ENCODE data around the gene IL17REL.
"Not testable (repeated sequence)": the region's sequence is repeated elsewhere in the genome, so short reads cannot be mapped to it uniquely, and the experiment has no call there.

Gene IL17REL

DNA sequence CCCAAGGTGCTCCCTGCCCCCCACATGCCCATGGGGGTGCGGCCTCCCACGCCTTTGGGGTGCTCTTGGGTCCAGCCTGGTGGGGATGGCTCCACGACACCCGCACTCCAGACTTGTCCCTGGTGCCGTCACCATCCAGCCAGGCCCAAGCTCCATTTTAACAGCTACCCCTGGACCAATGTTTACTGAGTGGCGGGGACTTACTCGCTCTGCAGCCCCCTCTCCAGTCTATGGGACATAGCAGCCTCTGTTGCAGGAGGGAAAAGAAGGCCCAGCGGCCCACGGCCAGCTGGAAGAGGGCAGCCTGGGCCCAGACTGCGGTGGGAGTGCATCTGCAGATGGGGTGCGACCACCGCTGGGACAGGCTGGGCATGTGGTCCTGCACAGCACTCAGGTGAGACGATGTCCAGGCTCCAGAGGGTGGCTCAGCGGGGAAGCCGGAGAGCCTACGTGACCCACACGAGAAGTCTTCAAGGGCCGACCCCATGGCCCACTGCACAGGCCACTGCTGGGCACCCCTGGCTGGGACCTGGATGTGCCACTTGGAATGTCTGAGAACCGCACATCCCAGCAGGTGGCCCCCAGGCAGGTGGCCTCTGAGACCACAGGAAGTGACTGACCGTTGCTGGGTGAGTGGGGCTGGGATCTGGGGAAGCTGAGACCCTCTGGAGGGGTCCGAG, 18.1 kb downstream of the IL17REL start:
- ChIA-PET POLR2A (no interaction called here), CTCF (interaction anchor here (0.7 to 4.0 kb wide), 11 partner anchors 8 to 227 kb away, joined by 3 to 31 read pairs (median 7); no protein-coding TSS in a partner anchor)
- TF ChIP-seq, protein P1, sequence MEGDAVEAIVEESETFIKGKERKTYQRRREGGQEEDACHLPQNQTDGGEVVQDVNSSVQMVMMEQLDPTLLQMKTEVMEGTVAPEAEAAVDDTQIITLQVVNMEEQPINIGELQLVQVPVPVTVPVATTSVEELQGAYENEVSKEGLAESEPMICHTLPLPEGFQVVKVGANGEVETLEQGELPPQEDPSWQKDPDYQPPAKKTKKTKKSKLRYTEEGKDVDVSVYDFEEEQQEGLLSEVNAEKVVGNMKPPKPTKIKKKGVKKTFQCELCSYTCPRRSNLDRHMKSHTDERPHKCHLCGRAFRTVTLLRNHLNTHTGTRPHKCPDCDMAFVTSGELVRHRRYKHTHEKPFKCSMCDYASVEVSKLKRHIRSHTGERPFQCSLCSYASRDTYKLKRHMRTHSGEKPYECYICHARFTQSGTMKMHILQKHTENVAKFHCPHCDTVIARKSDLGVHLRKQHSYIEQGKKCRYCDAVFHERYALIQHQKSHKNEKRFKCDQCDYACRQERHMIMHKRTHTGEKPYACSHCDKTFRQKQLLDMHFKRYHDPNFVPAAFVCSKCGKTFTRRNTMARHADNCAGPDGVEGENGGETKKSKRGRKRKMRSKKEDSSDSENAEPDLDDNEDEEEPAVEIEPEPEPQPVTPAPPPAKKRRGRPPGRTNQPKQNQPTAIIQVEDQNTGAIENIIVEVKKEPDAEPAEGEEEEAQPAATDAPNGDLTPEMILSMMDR (IDR thresholded peaks at IDR 0.05; ENCODE audit: control extremely low read depth, extremely low read depth, low read depth, missing control alignments) = no peak
- no peak for DNase-seq (ENCODE audit: extremely low spot score)

DNA sequence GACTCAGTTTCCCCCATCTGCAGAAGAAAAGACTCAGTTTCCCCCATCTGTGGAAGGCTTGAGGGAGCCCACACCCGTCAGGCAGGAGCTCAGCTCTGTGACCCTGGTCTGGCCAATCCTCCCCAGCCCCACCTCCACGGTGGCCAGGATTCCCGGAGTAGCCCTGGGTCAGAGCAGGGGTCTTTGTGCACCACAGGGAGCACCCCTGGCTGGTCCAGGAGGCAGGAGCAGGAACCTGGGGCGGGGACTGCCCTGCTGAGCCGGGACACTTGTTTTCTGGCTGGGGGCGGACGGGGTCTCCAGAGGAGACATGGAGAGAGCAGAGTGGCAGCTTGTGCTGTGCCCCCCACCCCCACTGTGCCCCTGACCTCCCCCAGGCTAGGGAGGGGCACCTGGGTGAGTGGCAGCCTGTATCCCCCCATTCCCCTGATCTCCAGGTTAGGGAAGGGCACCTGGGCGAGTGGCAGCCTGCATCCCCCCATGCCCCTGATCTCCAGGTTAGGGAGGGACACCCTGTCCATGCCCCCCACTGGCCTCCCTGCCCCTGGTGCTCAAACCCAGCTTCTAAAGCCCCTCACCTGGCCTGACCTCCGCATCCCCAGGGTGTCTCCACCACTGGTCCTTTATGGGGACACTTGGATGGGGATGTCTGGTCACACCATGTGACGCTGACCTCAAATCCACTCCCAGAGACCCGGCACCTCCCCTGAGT, 18.8 kb downstream of the IL17REL start:
- DNase-seq (ENCODE audit: extremely low spot score) = no peak
- POLR2A ChIA-PET = no interaction called here
- CTCF ChIA-PET = interaction anchor here (0.8 to 4.0 kb wide), 14 partner anchors 8 to 226 kb away, joined by 3 to 31 read pairs (median 6); partner anchors contain the start of gene IL17REL

DNA sequence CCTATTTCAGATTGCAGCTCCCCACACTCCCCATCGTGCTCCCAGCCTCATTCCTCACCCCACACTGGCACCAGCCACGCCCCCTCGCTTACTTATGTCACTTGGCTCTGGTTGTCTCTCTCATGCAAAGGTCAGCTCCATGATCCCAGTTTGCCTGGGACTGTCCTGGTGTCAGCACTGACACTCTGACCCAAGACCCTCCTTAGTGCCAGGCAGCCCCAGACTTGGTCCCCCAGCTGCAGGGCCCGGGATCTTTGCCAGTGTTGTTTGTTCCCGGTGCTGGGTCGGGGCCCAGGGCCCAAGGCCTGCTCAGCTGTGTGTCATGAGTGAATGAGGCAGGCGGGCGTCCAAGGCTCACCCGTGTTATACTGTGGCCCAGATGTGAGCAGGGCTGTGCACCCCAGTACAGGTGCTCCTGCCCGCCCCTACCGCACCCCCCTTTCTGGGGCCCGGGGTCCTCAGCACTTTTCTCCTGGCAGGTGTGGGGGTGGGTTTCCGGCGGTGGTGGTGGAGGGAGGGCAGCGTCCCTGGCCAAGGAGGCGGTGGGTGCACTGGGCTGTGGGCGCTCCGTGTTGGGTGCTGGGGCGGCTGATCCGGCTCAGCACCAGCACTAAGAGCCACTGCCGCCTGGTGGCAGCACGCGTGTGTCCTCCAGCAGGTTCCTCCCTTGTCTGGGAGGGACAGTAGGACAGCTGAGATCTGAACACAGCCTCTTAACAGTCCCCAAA, 19.5 kb downstream of the IL17REL start:
- peak; percentile 88 for DNase-seq (ENCODE audit: extremely low spot score)
- ChIA-PET POLR2A (no interaction called here), CTCF (interaction anchor here (0.6 to 4.0 kb wide), 17 partner anchors 9 to 226 kb away, joined by 3 to 31 read pairs (median 5); partner anchors contain the start of gene IL17REL)
- TF ChIP-seq, protein P1 (IDR thresholded peaks at IDR 0.05; ENCODE audit: control extremely low read depth, extremely low read depth, low read depth, missing control alignments) = peak; percentile 93

More for the DNA sequence above, 18.8 kb downstream of the IL17REL start:
- TF ChIP-seq, protein P1 (IDR thresholded peaks at IDR 0.05; ENCODE audit: control extremely low read depth, extremely low read depth, low read depth, missing control alignments) = no peak

DNA sequence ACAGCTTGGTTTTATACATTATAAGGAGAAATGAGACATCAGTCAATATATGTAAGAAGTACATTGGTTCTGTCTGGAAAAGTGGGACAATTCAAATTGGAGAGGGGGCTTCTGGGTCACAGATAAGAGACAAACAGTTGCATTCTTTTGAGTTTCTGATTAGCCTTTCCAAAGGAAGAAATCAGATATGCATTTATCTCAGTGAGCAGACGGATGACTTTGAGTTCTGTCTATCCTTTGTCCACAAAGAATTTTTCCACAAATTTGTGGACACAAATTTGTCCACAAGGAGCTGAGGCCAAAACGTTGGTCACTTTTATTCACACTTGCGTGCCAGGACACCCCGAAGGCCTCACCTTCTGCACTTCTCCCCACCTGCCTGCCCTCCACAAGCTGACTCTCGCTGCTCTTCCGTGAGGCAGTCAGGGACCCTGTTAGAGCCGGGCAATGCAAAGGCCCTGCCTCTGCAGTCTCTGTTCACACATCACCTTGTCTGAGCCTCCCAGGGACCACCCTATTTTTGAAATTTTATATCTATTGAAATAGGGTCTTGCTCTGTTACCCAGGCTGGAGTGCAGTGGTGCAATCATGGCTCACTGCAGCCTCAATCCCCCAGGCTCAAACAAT, 20.5 kb downstream of the IL17REL start:
- TF ChIP-seq, protein P1 (IDR thresholded peaks at IDR 0.05; ENCODE audit: control extremely low read depth, extremely low read depth, low read depth, missing control alignments) = no peak
- DNase-seq (ENCODE audit: extremely low spot score) = no peak
- ChIA-PET POLR2A (no interaction called here), CTCF (interaction anchor here (1.0 to 4.0 kb wide), 7 partner anchors 8 to 61 kb away, joined by 3 to 31 read pairs (median 9); partner anchors contain the start of gene IL17REL)

DNA sequence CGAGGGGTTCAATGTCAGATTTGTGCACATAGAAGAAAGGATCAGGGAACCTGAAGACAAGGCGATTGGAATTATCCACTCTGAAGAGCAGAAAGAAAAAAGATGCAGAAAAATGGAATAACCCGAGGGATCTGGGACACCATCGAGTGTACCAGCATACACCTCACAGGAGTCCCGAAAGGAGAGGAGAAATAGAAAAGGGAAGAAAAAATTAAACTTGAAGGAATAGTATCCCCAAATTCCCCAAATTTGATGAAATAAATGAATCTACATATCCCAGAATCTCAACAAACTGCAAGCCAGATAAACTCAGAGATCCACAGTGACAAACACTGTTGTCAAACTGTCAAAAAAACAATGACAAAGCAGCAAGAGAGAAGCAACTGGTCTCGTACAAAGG, 21.4 kb downstream of the IL17REL start:
- TF ChIP-seq, protein P1 (IDR thresholded peaks at IDR 0.05; ENCODE audit: control extremely low read depth, extremely low read depth, low read depth, missing control alignments) = no peak
- DNase-seq (ENCODE audit: extremely low spot score) = no peak
- ChIA-PET POLR2A (no interaction called here), CTCF (interaction anchor here (0.8 kb wide), 1 partner anchor 40 kb away, joined by 3 read pairs; no protein-coding TSS in a partner anchor)

DNA sequence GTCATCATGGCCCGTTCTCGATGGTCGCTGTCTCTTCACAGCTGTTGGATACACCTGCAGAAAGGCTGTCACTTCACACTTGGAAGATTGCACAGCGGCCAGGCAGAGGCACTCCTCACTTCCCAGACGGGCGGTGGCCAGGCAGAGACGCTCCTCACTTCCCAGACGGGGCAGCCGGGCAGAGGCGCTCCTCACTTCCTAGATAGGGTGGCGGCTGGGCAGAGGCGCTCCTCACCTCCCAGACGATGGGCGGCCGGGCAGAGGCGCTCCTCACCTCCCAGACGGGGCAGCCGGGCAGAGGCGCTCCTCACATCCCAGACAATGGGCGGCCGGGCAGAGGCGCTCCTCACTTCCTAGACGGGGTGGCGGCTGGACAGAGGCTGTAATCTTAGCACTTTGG, 22.7 kb downstream of the IL17REL start:
- CTCF ChIA-PET; POLR2A ChIA-PET; DNase-seq (ENCODE audit: extremely low spot score): not testable (repeated sequence)

Data from GM10248 (cell line).